GM23338 (cell line): ENCODE results near the gene SNX17. TPM values are rescaled to one million over a fixed set of nuclear protein-coding genes. Genes with fewer than 3 reads are reported as not detected.

Experiments
- ATAC-seq: fragments of 200-7000 bp; cut with Tn5 transposase; 3 replicates; pipeline ENCODE4 v1.9.1; 2020
- DNase-seq: peaks from one replicate; pipeline ENCODE4 v3.0.0-alpha.2; 2015; ENCODE audit warnings: low spot score
- H2AFZ ChIP-seq: fragments of 200-600 bp; sonication (generic); 2 replicates; pipeline ENCODE4 v1.8.0; 2016; ENCODE audit warnings: antibody characterized with exemption, mild to moderate bottlenecking, moderate library complexity
- H3F3A ChIP-seq: fragments of 200-600 bp; sonication (generic); replicated peaks from 2 replicates; pipeline ENCODE4 v1.8.0; 2017; ENCODE audit warnings: antibody characterized with exemption, mixed run types, low read depth
- H3K27ac ChIP-seq: fragments of 200-600 bp; sonication (generic); 2 replicates; pipeline ENCODE4 v1.6.1; 2016; ENCODE audit warnings: low read depth
- H3K27me3 ChIP-seq: fragments of 200-600 bp; sonication (generic); 2 replicates; pipeline ENCODE4 v1.8.0; 2016; ENCODE audit warnings: mild to moderate bottlenecking, mixed run types, moderate library complexity; ENCODE audit not compliant: insufficient read depth
- H3K36me3 ChIP-seq: fragments of 200-600 bp; sonication (generic); 2 replicates; pipeline ENCODE4 v1.8.0; 2016; ENCODE audit warnings: mild to moderate bottlenecking; ENCODE audit not compliant: insufficient read depth
- H3K4me1 ChIP-seq: fragments of 200-600 bp; sonication (generic); 2 replicates; pipeline ENCODE4 v1.8.0; 2016; ENCODE audit warnings: mild to moderate bottlenecking, moderate library complexity; ENCODE audit not compliant: insufficient read depth
- H3K4me2 ChIP-seq: fragments of 200-600 bp; sonication (generic); 2 replicates; pipeline ENCODE4 v1.7.1; 2017; ENCODE audit warnings: mixed run types
- H3K4me3 ChIP-seq: fragments of 200-600 bp; sonication (generic); 2 replicates; pipeline ENCODE4 v1.6.1; 2016; ENCODE audit warnings: mixed run types
- H3K79me2 ChIP-seq: fragments of 200-600 bp; sonication (generic); replicated peaks from 2 replicates; pipeline ENCODE4 v1.8.0; 2017; ENCODE audit warnings: mild to moderate bottlenecking; ENCODE audit not compliant: insufficient read depth
- H3K9me2 ChIP-seq: fragments of 200-600 bp; sonication (generic); 2 replicates; pipeline ENCODE4 v1.8.0; 2017; ENCODE audit not compliant: insufficient read depth
- H4K20me1 ChIP-seq: fragments of 200-600 bp; sonication (generic); replicated peaks from 2 replicates; pipeline ENCODE4 v1.8.0; 2017; ENCODE audit warnings: mild to moderate bottlenecking; ENCODE audit not compliant: insufficient read depth
- H3K27ac Mint-ChIP-seq: 2 replicates; pipeline ENCODE4 v1.8.0; 2020; ENCODE audit warnings: inconsistent platforms, mild to moderate bottlenecking, moderate library complexity, mixed read lengths
- H3K27me3 Mint-ChIP-seq: 3 replicates; pipeline ENCODE4 v1.8.0; 2022; ENCODE audit warnings: low read depth, mild to moderate bottlenecking, moderate library complexity, mixed read lengths, inconsistent platforms; ENCODE audit not compliant: insufficient read depth, poor library complexity
- H3K36me3 Mint-ChIP-seq: 3 replicates; pipeline ENCODE4 v1.8.0; 2021; ENCODE audit warnings: low read depth, mild to moderate bottlenecking, inconsistent platforms, moderate library complexity, mixed read lengths
- H3K4me1 Mint-ChIP-seq: 3 replicates; pipeline ENCODE4 v1.8.0; 2020; ENCODE audit warnings: mild to moderate bottlenecking, inconsistent platforms, mixed read lengths
- H3K4me3 Mint-ChIP-seq: 3 replicates; pipeline ENCODE4 v1.8.0; 2021; ENCODE audit warnings: moderate library complexity, mild to moderate bottlenecking, inconsistent platforms, mixed read lengths
- H3K9me3 Mint-ChIP-seq: 3 replicates; pipeline ENCODE4 v1.8.0; 2020; ENCODE audit warnings: moderate library complexity, mild to moderate bottlenecking, inconsistent platforms, mixed read lengths
- POLR2AphosphoS5 ChIP-seq: IDR thresholded peaks from 2 replicates; pipeline ENCODE4 v1.6.1; 2016; ENCODE audit warnings: antibody characterized with exemption, low read depth
- ZNF114 ChIP-seq: fragments of 250-450 bp; sonication (Bioruptor Pico); IDR thresholded peaks from 2 replicates; pipeline ENCODE4 v1.5.0; 2020; ENCODE audit warnings: mild to moderate bottlenecking, moderate library complexity
- polyA plus RNA-seq: library from polyadenylated mRNA; unstranded; fragments of >200 nt; fragmentation: Nextera tagmentation; extraction: Ambion mirVana; gene quantifications from 2 replicates; pipeline ENCODE4 v1.2.1, GENCODE V29; 2016
- total RNA-seq: library from RNA; depleted of rRNA; stranded (reverse); fragments of >200 nt; shearing (Covaris generic); gene quantifications from 2 replicates; pipeline ENCODE4 v1.2.3, GENCODE V29; 2014
- TF ChIP-seq, protein P1 (sequence below): IDR thresholded peaks from one replicate; pipeline ENCODE4 v1.6.1; 2018; ENCODE audit warnings: antibody characterized with exemption; ENCODE audit not compliant: unreplicated experiment

Gene SNX17
- total and polyA plus RNA-seq, 2 experiments from 2014 or later: 34.0 to 58.0 TPM

- no peak for ATAC-seq
- Mint-ChIP-seq H3K36me3 (peaks cover 68% of the 10 kb centered on the region), H3K27ac (no peak overlapping the region), H3K27me3 (peaks cover 22% of the 10 kb centered on the region), H3K4me3 (no peak overlapping the region; the same call in 2 of the 3 replicates), H3K9me3 (no peaks in the 10 kb centered on the region), H3K4me1 (peaks cover 24% of the 10 kb centered on the region)
- Histone ChIP-seq H3K36me3 (peaks cover 21% of the 10 kb centered on the region; the same call in 1 of the 2 replicates), H3K9me2 (no peaks in the 10 kb centered on the region), H3K27ac (no peak overlapping the region), H4K20me1 (no peaks in the 10 kb centered on the region; the same call in 1 of the 2 replicates), H2AFZ (no peak overlapping the region), H3F3A (peaks cover 20% of the 10 kb centered on the region; the same call in 1 of the 2 replicates), H3K79me2 (peaks cover 33% of the 10 kb centered on the region), H3K4me3 (no peak overlapping the region), H3K4me2 (no peak overlapping the region), H3K4me1 (peaks cover 22% of the 10 kb centered on the region), H3K27me3 (no peaks in the 10 kb centered on the region)
- no peak for DNase-seq
- TF ChIP-seq, protein P1, sequence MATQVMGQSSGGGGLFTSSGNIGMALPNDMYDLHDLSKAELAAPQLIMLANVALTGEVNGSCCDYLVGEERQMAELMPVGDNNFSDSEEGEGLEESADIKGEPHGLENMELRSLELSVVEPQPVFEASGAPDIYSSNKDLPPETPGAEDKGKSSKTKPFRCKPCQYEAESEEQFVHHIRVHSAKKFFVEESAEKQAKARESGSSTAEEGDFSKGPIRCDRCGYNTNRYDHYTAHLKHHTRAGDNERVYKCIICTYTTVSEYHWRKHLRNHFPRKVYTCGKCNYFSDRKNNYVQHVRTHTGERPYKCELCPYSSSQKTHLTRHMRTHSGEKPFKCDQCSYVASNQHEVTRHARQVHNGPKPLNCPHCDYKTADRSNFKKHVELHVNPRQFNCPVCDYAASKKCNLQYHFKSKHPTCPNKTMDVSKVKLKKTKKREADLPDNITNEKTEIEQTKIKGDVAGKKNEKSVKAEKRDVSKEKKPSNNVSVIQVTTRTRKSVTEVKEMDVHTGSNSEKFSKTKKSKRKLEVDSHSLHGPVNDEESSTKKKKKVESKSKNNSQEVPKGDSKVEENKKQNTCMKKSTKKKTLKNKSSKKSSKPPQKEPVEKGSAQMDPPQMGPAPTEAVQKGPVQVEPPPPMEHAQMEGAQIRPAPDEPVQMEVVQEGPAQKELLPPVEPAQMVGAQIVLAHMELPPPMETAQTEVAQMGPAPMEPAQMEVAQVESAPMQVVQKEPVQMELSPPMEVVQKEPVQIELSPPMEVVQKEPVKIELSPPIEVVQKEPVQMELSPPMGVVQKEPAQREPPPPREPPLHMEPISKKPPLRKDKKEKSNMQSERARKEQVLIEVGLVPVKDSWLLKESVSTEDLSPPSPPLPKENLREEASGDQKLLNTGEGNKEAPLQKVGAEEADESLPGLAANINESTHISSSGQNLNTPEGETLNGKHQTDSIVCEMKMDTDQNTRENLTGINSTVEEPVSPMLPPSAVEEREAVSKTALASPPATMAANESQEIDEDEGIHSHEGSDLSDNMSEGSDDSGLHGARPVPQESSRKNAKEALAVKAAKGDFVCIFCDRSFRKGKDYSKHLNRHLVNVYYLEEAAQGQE: no peak
- 0 out of 2 replicates have a peak, but pooled peaks have one; percentile 9 for TF ChIP-seq POLR2AphosphoS5
Observed at GRCh38 chr2:27375513-27376099, 5.2 kb downstream of the SNX17 start.

DNA sequence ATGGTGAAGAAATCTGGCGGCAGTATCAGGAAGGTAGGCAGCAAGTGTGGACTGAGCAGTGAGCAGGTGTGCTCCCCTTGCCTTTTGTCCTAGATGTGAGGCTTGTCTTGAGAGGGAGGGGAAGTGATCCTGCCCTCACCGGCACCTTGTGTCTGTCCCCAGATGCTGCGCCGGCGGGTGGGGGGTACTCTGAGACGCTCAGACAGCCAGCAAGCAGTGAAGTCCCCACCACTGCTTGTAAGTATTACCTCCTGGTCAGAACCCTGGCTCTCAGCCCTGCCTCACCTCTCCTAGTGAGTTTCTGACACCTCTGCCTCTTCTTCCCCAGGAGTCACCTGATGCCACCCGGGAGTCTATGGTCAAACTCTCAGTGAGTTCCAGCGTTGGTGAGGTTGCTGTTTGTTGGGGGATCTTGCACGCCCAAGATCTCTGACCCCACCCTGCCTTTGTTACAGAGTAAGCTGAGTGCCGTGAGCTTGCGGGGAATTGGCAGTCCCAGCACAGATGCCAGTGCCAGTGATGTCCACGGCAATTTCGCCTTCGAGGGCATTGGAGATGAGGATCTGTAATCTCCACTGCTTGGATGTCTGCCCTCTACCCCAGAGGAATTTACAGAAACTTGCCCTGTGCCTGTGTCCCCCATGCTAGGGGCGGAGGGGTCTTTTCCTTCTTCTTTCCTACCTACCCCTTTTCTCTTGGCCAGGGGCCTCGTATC, 5.9 kb downstream of the SNX17 start:
- H3K4me1 Mint-ChIP-seq: peaks cover 28% of the 10 kb centered on the region
- H3K27me3 Mint-ChIP-seq: peaks cover 27% of the 10 kb centered on the region
- H3K9me3 Mint-ChIP-seq: no peaks in the 10 kb centered on the region
- DNase-seq: no peak
- Histone ChIP-seq H3K79me2 (peaks cover 30% of the 10 kb centered on the region), H3K4me3 (no peak overlapping the region), H3K9me2 (no peaks in the 10 kb centered on the region), H3F3A (peaks cover 25% of the 10 kb centered on the region), H3K4me2 (no peak overlapping the region), H3K27me3 (no peaks in the 10 kb centered on the region), H4K20me1 (no peaks in the 10 kb centered on the region; the same call in 1 of the 2 replicates), H3K4me1 (peaks cover 22% of the 10 kb centered on the region), H2AFZ (no peak overlapping the region), H3K27ac (no peak overlapping the region), H3K36me3 (peaks cover 21% of the 10 kb centered on the region; the same call in 1 of the 2 replicates)
- no peak overlapping the region for H3K27ac Mint-ChIP-seq
- no peak for ATAC-seq
- H3K4me3 Mint-ChIP-seq: no peak overlapping the region
- peaks cover 74% of the 10 kb centered on the region for H3K36me3 Mint-ChIP-seq
- no peak for TF ChIP-seq ZNF114 (CRISPR knock-in tag)
- peak; percentile 5; the same call in 1 of the 2 replicates for TF ChIP-seq POLR2AphosphoS5
